ENCODE data around the gene ARHGEF7.

Gene ARHGEF7

GRCh38 chr13:111206148-111206547 lies 91.0 kb downstream of the ARHGEF7 start:
- no peak for DNase-seq (ENCODE audit: low read depth in 1 of 2, low spot score in 1 of 2)
- in situ Hi-C loops (cut with HindIII; ENCODE audit: low pct_unique_long_range_greater_than_20kb, low sequenced_read_pairs) = no loop called here
- TF ChIP-seq JUND (IDR thresholded peaks at IDR 0.05; ENCODE audit: low read depth) = no peak

GRCh38 chr13:111209613-111210012 lies 94.5 kb downstream of the ARHGEF7 start:
- no peak for DNase-seq (ENCODE audit: low read depth in 1 of 2, low spot score in 1 of 2)
- in situ Hi-C loops (cut with HindIII; ENCODE audit: low pct_unique_long_range_greater_than_20kb, low sequenced_read_pairs) = no loop called here
- no peak for TF ChIP-seq JUND (IDR thresholded peaks at IDR 0.05; ENCODE audit: low read depth)

DNA sequence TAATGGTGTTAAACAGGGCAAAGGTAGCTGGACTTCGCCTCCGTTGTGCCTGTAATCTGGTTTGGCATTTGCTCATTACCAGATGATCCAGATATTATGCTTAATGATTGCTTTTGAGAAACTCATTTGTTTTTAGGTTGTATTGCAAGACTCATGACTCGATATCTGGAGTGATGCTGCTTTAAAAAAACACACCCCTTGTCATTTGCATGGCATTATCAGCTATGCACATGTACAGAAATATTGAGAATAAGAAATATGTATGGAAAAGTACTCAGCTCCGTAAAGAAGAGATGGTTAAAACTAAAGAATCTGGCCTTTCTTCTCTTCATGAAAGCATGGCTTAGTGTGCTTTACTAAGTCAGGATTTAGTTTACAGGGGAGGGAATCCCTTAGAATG lies 95.0 kb downstream of the ARHGEF7 start:
- DNase-seq (ENCODE audit: low read depth in 1 of 2, low spot score in 1 of 2) = no peak
- in situ Hi-C loops (cut with HindIII; ENCODE audit: low pct_unique_long_range_greater_than_20kb, low sequenced_read_pairs) = no loop called here

DNA sequence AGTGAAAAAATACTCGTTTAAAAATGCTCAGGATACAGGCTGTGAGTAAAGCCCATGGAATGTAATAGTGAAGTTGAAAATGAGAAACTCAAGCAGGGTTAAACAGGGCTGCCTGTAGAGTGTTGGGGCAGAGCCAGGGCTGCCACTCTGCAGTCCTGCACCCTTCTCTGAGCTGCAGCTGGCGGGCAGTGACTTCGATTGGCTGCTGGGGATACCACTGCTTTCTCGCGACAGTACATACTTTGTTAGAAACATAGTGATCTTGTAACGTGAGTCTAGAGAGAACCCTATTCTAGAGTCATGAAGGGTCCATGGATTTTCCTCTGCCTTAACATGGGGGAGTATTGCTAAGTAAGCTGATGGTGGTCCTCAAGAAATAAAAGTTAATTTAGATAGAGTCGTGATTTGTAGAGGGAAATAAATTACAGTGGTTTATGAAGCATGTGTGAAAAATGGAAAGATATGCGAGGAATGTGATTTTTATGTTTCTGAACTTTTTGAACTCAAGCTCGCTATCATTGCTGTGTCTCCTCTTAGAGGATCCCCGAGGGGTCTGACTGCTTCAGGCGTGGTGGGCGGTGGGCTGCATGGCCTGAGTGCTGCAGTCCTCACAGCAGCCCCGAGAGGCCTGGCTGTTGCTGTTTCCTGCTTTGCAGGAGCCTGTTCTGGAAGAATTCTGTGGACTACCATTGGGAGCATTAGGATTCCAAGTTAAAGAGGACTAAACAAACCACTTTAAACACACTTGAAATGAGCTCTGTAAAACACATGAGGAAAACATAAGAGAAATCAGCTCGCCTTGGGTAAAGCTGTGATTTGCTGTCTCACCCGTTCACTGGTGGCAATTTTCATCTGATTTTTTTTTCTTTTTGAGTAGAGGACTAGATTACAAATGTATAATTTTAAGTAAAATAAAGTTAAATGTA lies 95.7 kb downstream of the ARHGEF7 start:
- TF ChIP-seq JUND (IDR thresholded peaks at IDR 0.05; ENCODE audit: low read depth) = no peak
- in situ Hi-C loops (cut with HindIII; ENCODE audit: low pct_unique_long_range_greater_than_20kb, low sequenced_read_pairs) = no loop called here
- DNase-seq (ENCODE audit: low read depth in 1 of 2, low spot score in 1 of 2) = no peak

More for the DNA sequence above, 95.0 kb downstream of the ARHGEF7 start:
- TF ChIP-seq JUND (IDR thresholded peaks at IDR 0.05; ENCODE audit: low read depth) = no peak

DNA sequence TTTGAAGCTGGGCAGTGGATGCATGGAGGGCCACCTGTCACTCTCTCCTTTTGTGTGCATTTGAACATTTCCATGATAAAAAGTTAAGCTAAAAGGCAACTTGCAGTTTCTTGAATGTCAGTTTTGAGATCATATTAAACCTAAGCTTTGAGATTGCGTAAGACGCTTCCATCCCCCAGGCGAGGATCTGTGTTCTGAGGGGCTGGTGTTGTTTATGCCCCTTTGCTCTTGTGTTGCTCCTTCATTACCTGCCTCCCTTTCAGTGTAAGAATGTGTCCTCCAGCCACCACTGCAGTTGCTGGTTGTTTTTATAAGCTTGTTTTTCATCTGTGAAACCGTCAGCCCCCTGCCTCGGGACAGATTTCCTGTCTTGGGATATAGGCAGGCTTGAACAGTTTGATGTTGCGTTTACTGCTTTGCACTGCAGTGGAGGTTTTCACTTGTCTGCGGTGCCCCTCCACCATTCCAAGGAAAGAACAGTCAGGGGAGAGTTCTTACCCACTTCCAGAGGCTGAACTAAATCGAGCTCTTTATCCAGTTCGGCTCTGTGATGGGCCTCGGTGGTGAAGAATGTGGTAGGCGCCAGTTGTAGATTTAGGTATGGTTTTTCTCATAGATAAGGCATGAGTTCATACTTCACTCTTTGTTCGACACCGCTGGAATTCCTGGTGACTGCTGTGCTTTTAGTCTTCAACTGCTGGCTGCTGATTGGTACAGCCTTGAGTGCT lies 96.8 kb downstream of the ARHGEF7 start:
- TF ChIP-seq JUND (IDR thresholded peaks at IDR 0.05; ENCODE audit: low read depth) = no peak
- in situ Hi-C loops (cut with HindIII; ENCODE audit: low pct_unique_long_range_greater_than_20kb, low sequenced_read_pairs) = no loop called here
- DNase-seq (ENCODE audit: low read depth in 1 of 2, low spot score in 1 of 2) = no peak

DNA sequence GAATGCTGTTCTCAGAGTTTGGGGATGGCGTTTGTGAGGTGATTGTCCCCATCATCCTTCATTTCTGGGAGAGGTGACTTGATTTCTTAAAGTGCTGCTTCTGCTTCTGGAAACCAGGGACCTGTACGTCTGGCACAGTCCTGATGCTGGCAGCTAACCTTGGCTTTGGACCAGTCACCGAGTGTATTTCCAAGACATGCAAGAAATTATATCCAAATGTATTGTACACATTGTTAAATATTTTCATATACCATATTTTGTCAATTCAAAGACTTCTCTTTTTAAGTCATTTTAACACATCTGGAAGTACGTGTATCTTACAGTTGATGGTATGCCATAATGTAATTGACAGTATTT lies 97.4 kb downstream of the ARHGEF7 start:
- in situ Hi-C loops (cut with HindIII; ENCODE audit: low pct_unique_long_range_greater_than_20kb, low sequenced_read_pairs) = no loop called here
- no peak for DNase-seq (ENCODE audit: low read depth in 1 of 2, low spot score in 1 of 2)
- TF ChIP-seq JUND (IDR thresholded peaks at IDR 0.05; ENCODE audit: low read depth) = no peak

DNA sequence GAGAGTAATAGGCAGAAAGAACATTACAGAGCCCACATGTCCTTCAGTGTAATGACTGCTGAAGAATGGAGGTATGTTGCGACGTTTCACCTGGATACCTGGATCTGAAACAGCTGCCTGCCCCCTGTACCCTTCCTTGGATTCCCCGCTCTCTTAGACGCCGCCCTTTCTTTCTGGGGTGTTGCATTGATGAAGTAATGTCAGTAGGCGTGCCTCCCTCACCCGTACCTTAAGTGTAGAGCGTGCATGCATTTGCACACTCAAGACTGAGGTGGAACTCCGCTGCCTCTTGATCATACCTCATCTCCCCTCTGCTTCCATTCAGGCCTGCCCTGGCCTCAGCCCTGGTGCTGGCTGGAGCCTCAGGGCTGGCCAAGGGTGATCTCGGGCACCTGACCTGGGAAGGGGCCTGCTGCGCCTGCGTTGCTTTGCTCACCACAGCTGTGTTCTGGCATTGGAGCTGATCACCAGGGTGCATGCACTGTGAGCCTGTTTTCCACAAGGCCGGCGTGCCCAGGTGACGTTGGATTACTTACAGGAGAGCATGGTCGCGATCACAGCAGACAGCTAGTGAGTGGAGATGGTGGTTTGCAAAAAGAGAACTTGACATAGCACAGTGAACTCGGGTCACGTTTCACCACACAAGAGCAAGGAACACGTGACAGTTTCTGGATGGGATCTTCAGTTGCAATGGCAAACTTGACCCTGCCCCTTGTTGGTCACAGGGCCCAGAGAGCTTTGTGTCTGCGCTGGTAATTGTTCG lies 99.0 kb downstream of the ARHGEF7 start:
- no peak for TF ChIP-seq JUND (IDR thresholded peaks at IDR 0.05; ENCODE audit: low read depth)
- in situ Hi-C loops (cut with HindIII; ENCODE audit: low pct_unique_long_range_greater_than_20kb, low sequenced_read_pairs) = no loop called here
- DNase-seq (ENCODE audit: low read depth in 1 of 2, low spot score in 1 of 2) = no peak

DNA sequence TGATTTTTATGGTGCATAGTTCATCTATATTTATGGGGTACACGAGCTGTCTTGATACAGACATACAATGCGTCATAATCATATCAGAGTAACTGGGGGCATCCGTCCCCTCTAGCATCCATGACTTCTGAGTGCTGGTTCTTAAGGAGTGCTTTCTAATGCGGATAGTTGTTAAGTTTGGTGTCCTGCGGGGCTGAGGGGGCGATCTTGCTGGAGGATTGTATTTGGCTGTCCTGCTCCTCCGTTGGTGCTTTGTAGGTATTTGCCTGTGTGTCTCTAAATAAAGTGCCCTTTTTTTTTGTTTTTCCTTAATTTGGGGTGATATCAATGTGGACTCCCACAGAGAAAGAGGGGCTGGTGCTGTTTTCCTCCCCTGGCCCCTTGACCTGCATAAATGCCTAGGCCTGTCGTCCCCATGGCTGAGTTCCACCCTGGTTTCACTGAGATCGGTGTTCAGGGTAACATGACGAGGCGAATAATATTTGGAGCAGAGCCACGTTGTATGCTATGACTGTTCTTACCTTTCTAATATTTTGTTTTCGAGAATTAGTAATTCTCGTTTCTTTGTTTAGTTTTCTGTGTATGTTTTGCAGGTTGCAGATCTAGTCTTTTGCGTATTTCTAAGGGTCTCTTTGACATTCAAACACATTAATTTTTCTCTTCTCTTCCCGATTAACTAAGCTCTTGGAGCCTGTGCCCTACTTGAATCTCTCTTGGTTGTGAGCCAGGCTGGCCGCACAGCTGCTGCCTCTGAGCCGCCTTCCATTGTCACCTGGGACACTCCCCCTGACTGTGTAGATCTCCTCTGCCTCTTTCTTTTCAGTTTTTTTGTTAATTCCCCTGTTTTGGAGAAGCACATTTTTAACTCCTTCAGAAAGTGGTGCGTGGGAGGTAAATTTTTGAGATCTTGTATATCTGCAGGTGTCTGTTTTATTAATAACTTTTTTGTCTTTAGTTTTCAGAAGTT lies 100.3 kb downstream of the ARHGEF7 start:
- DNase-seq (ENCODE audit: low read depth in 1 of 2, low spot score in 1 of 2) = no peak
- in situ Hi-C loops (cut with HindIII; ENCODE audit: low pct_unique_long_range_greater_than_20kb, low sequenced_read_pairs) = no loop called here

GRCh38 chr13:111216166-111216960 lies 101.3 kb downstream of the ARHGEF7 start:
- no peak for TF ChIP-seq JUND (IDR thresholded peaks at IDR 0.05; ENCODE audit: low read depth)
- in situ Hi-C loops (cut with HindIII; ENCODE audit: low pct_unique_long_range_greater_than_20kb, low sequenced_read_pairs) = no loop called here
- peak; percentile 25 to 38 for DNase-seq (ENCODE audit: low read depth in 1 of 2, low spot score in 1 of 2)

More for the DNA sequence above, 100.3 kb downstream of the ARHGEF7 start:
- no peak for TF ChIP-seq JUND (IDR thresholded peaks at IDR 0.05; ENCODE audit: low read depth)

GRCh38 chr13:111217641-111218040 lies 102.5 kb downstream of the ARHGEF7 start:
- in situ Hi-C loops (cut with HindIII; ENCODE audit: low pct_unique_long_range_greater_than_20kb, low sequenced_read_pairs) = no loop called here

DNA sequence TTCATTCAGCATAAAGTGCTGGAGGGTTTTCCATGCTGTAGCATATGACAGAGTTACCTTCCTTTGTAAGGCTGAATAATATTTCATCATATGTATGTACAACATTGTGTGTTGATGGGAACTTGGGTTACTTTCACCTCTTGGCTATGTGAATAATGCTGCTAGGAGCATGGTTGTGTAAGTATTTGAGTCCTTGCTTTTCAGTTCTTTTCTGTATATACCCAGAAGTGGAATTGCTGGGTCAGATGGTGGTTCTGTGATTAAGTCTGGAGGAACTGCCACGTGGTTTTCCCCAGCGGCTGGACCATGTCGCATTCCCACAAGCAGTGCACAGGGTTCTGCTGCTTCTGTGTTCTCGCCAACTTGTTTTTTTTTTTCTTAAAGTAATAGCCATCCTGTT lies 104.2 kb downstream of the ARHGEF7 start:
- no peak for TF ChIP-seq JUND (IDR thresholded peaks at IDR 0.05; ENCODE audit: low read depth)
- no peak for DNase-seq (ENCODE audit: low read depth in 1 of 2, low spot score in 1 of 2)
- in situ Hi-C loops (cut with HindIII; ENCODE audit: low pct_unique_long_range_greater_than_20kb, low sequenced_read_pairs) = no loop called here

More at GRCh38 chr13:111217641-111218040, 102.5 kb downstream of the ARHGEF7 start:
- TF ChIP-seq JUND (IDR thresholded peaks at IDR 0.05; ENCODE audit: low read depth) = no peak
- no peak for DNase-seq (ENCODE audit: low read depth in 1 of 2, low spot score in 1 of 2)

All from T47D (cell line).